Mesendoderm (in vitro differentiated cells): ENCODE results near the gene AMIGO3.

ENCODE experiments used
- DNase-seq: peaks from one replicate; pipeline ENCODE4 v3.0.0; 2013
- H2AK5ac ChIP-seq: 2 replicates; pipeline ENCODE4 v1.6.1; 2013; ENCODE audit warnings: low read length, inconsistent platforms
- H2BK120ac ChIP-seq: 2 replicates; pipeline ENCODE4 v1.6.1; 2013; ENCODE audit warnings: low read depth, mild to moderate bottlenecking, low read length, moderate library complexity, mixed read lengths
- H2BK15ac ChIP-seq: replicated peaks from 2 replicates; pipeline ENCODE4 v1.6.1; 2013; ENCODE audit warnings: low read depth, mild to moderate bottlenecking, moderate library complexity
- H2BK5ac ChIP-seq: 2 replicates; pipeline ENCODE4 v1.6.1; 2013; ENCODE audit warnings: low read length, inconsistent platforms
- H3K18ac ChIP-seq: 2 replicates; pipeline ENCODE4 v1.6.1; 2013; ENCODE audit warnings: mild to moderate bottlenecking, low read length, mixed read lengths
- H3K23ac ChIP-seq: one replicate; pipeline ENCODE4 v1.6.1; 2013; ENCODE audit warnings: low read length
- H3K27ac ChIP-seq: 2 replicates; pipeline ENCODE4 v1.5.1; 2013; ENCODE audit warnings: low read depth, mild to moderate bottlenecking, inconsistent platforms, low read length, moderate library complexity
- H3K27me3 ChIP-seq: 2 replicates; pipeline ENCODE4 v1.6.1; 2013; ENCODE audit warnings: low read length, control low read depth, mild to moderate bottlenecking, inconsistent platforms; ENCODE audit not compliant: insufficient read depth, poor library complexity
- H3K36me3 ChIP-seq: 2 replicates; pipeline ENCODE4 v1.6.1; 2013; ENCODE audit warnings: low read length, inconsistent platforms; ENCODE audit not compliant: control insufficient read depth, insufficient read depth
- H3K4ac ChIP-seq: one replicate; pipeline ENCODE4 v1.6.1; 2013; ENCODE audit warnings: low read depth, mild to moderate bottlenecking, low read length, moderate library complexity
- H3K4me1 ChIP-seq: 2 replicates; pipeline ENCODE4 v1.6.1; 2013; ENCODE audit warnings: low read depth, low read length, inconsistent platforms; ENCODE audit not compliant: control insufficient read depth
- H3K4me2 ChIP-seq: 2 replicates; pipeline ENCODE4 v1.6.1; 2013; ENCODE audit warnings: low read length
- H3K4me3 ChIP-seq: 2 replicates; pipeline ENCODE4 v1.5.1; 2013; ENCODE audit warnings: mild to moderate bottlenecking, low read length
- H3K56ac ChIP-seq: one replicate; pipeline ENCODE4 v1.6.1; 2013; ENCODE audit warnings: low read length
- H3K79me1 ChIP-seq: 2 replicates; pipeline ENCODE4 v1.6.1; 2013; ENCODE audit warnings: low read length, inconsistent platforms
- H3K79me2 ChIP-seq: 2 replicates; pipeline ENCODE4 v1.6.1; 2013; ENCODE audit warnings: mild to moderate bottlenecking, low read length; ENCODE audit not compliant: control insufficient read depth, insufficient read depth
- H3K9ac ChIP-seq: 2 replicates; pipeline ENCODE4 v1.6.1; 2013; ENCODE audit warnings: low read length, inconsistent platforms
- H4K5ac ChIP-seq: one replicate; pipeline ENCODE4 v1.6.1; 2013; ENCODE audit warnings: low read length
- H4K8ac ChIP-seq: one replicate; pipeline ENCODE4 v1.6.1; 2013; ENCODE audit warnings: low read depth, mild to moderate bottlenecking, control low read depth, low read length, moderate library complexity
- WGBS: extraction: QIAGEN DNeasy Blood & Tissue Kit; methylation state at CpG from one replicate; pipeline ENCODE4 v1.1.7; 2013; ENCODE audit warnings: low lambda C conversion rate, missing lambda C conversion rate; ENCODE audit not compliant: insufficient coverage; ENCODE audit errors: extremely low coverage; 5-methylcytosine and 5-hydroxymethylcytosine counted together

The AMIGO3 gene

GRCh38 chr3:49712166-49712565 is 7.3 kb downstream of the AMIGO3 start:
- no peak overlapping the region for H3K18ac ChIP-seq
- no peak overlapping the region for H3K56ac ChIP-seq
- no peak overlapping the region for H3K4me3 ChIP-seq
- H3K23ac ChIP-seq, result no peak overlapping the region
- H2AK5ac ChIP-seq, result no peak overlapping the region
- H4K8ac ChIP-seq, result no peak overlapping the region
- DNase-seq, result no peak
- no CpG with 5 or more reads among the region's 11 CpGs for WGBS
- H3K4me1 ChIP-seq, result no peaks in the 10 kb centered on the region
- no peak overlapping the region for H2BK15ac ChIP-seq
- no peak overlapping the region for H2BK120ac ChIP-seq
- H3K4ac ChIP-seq, result no peak overlapping the region
- no peak overlapping the region for H3K9ac ChIP-seq
- no peak overlapping the region for H4K5ac ChIP-seq
- H3K27me3 ChIP-seq, result no peaks in the 10 kb centered on the region
- H3K27ac ChIP-seq, result no peak overlapping the region
- H3K79me1 ChIP-seq, result no peaks in the 10 kb centered on the region
- no peaks in the 10 kb centered on the region for H3K79me2 ChIP-seq
- H3K4me2 ChIP-seq, result no peak overlapping the region
- H3K36me3 ChIP-seq, result peaks cover 1% of the 10 kb centered on the region
- no peak overlapping the region for H2BK5ac ChIP-seq

GRCh38 chr3:49711489-49711888 is 8.0 kb downstream of the AMIGO3 start:
- no peak overlapping the region for H3K4me2 ChIP-seq
- H3K4ac ChIP-seq, result no peak overlapping the region
- H3K27me3 ChIP-seq, result no peaks in the 10 kb centered on the region
- H4K5ac ChIP-seq, result no peak overlapping the region
- no peaks in the 10 kb centered on the region for H3K79me1 ChIP-seq
- H3K56ac ChIP-seq, result no peak overlapping the region
- no peaks in the 10 kb centered on the region for H3K4me1 ChIP-seq
- no peak for DNase-seq
- H3K23ac ChIP-seq, result no peak overlapping the region
- H3K27ac ChIP-seq, result no peak overlapping the region
- no peak overlapping the region for H2BK15ac ChIP-seq
- no peak overlapping the region for H2BK5ac ChIP-seq
- whole genome bisulfite sequencing, result no CpG with 5 or more reads among the region's 5 CpGs
- H3K4me3 ChIP-seq, result no peak overlapping the region
- no peak overlapping the region for H2BK120ac ChIP-seq
- H3K18ac ChIP-seq, result no peak overlapping the region
- H2AK5ac ChIP-seq, result no peak overlapping the region
- H3K79me2 ChIP-seq, result no peaks in the 10 kb centered on the region
- peaks cover 1% of the 10 kb centered on the region for H3K36me3 ChIP-seq
- H4K8ac ChIP-seq, result no peak overlapping the region
- no peak overlapping the region for H3K9ac ChIP-seq

- Histone ChIP-seq H3K79me2 (no peaks in the 10 kb centered on the region), H2BK5ac (no peak overlapping the region), H3K4me3 (no peak overlapping the region), H3K79me1 (no peaks in the 10 kb centered on the region), H2BK15ac (no peak overlapping the region), H3K56ac (no peak overlapping the region), H2AK5ac (no peak overlapping the region), H3K18ac (no peak overlapping the region), H4K8ac (no peak overlapping the region), H3K9ac (no peak overlapping the region), H3K27ac (no peak overlapping the region), H3K4ac (no peak overlapping the region), H2BK120ac (no peak overlapping the region), H3K27me3 (no peaks in the 10 kb centered on the region), H3K4me2 (no peak overlapping the region), H3K23ac (no peak overlapping the region), H3K36me3 (no peaks in the 10 kb centered on the region), H4K5ac (no peak overlapping the region), H3K4me1 (no peaks in the 10 kb centered on the region)
- no peak for DNase-seq
- WGBS, result no CpG with 5 or more reads among the region's 8 CpGs
Measured at GRCh38 chr3:49709852-49710251, 9.6 kb downstream of the AMIGO3 start.

GRCh38 chr3:49707113-49707480 is 12.4 kb downstream of the AMIGO3 start:
- Histone ChIP-seq H2AK5ac (no peak overlapping the region), H3K27me3 (no peaks in the 10 kb centered on the region), H3K9ac (no peak overlapping the region), H3K79me2 (no peaks in the 10 kb centered on the region), H4K8ac (no peak overlapping the region), H3K18ac (no peak overlapping the region), H2BK5ac (no peak overlapping the region), H3K4me1 (no peaks in the 10 kb centered on the region), H2BK120ac (no peak overlapping the region), H3K79me1 (no peaks in the 10 kb centered on the region), H3K4me3 (no peak overlapping the region), H3K4me2 (no peak overlapping the region), H2BK15ac (no peak overlapping the region), H3K4ac (no peak overlapping the region), H3K27ac (no peak overlapping the region), H3K36me3 (peaks cover 3% of the 10 kb centered on the region), H4K5ac (no peak overlapping the region), H3K23ac (no peak overlapping the region), H3K56ac (no peak overlapping the region)
- DNase-seq, result no peak
- no CpG with 5 or more reads among the region's 4 CpGs for WGBS

GRCh38 chr3:49706456-49707112 is 12.9 kb downstream of the AMIGO3 start:
- Histone ChIP-seq H2AK5ac (no peak overlapping the region), H3K23ac (no peak overlapping the region), H2BK5ac (no peak overlapping the region), H3K4me1 (no peaks in the 10 kb centered on the region), H3K4ac (no peak overlapping the region), H3K27me3 (no peaks in the 10 kb centered on the region), H3K9ac (no peak overlapping the region), H3K18ac (no peak overlapping the region), H3K79me2 (no peaks in the 10 kb centered on the region), H2BK120ac (no peak overlapping the region), H3K36me3 (peaks cover 3% of the 10 kb centered on the region), H3K79me1 (no peaks in the 10 kb centered on the region), H3K4me2 (no peak overlapping the region), H3K4me3 (no peak overlapping the region), H2BK15ac (no peak overlapping the region), H3K27ac (no peak overlapping the region), H3K56ac (no peak overlapping the region), H4K8ac (no peak overlapping the region), H4K5ac (no peak overlapping the region)
- WGBS, result no CpG with 5 or more reads among the region's 9 CpGs
- DNase-seq, result no peak

GRCh38 chr3:49705390-49705960 is 14.0 kb downstream of the AMIGO3 start:
- H3K4me3 ChIP-seq, result no peak overlapping the region

More at GRCh38 chr3:49705390-49705960, 14.0 kb downstream of the AMIGO3 start:
- Histone ChIP-seq H3K79me1 (no peaks in the 10 kb centered on the region), H2BK120ac (no peak overlapping the region), H3K18ac (no peak overlapping the region), H3K9ac (no peak overlapping the region), H3K56ac (no peak overlapping the region), H4K8ac (no peak overlapping the region), H3K4me1 (no peaks in the 10 kb centered on the region), H3K23ac (no peak overlapping the region), H4K5ac (no peak overlapping the region), H2BK15ac (no peak overlapping the region), H2AK5ac (no peak overlapping the region), H2BK5ac (no peak overlapping the region), H3K27me3 (no peaks in the 10 kb centered on the region), H3K4me2 (no peak overlapping the region), H3K27ac (no peak overlapping the region), H3K4ac (no peak overlapping the region), H3K36me3 (peaks cover 3% of the 10 kb centered on the region), H3K79me2 (no peaks in the 10 kb centered on the region)
- no CpG with 5 or more reads among the region's 17 CpGs for WGBS
- DNase-seq, result no peak
